ENCODE results near the gene GLIPR1L1. TPM values are rescaled to one million over a fixed set of nuclear protein-coding genes. Genes with fewer than 3 reads are reported as not detected.
"Not testable (repeated sequence)": the region's sequence is repeated elsewhere in the genome, so short reads cannot be mapped to it uniquely, and the experiment has no call there.

The GLIPR1L1 gene
- total RNA-seq, 3 donors from 2014 or later (not counting 1 experiment from before 2014, with no cell fraction given) = not detected

DNA sequence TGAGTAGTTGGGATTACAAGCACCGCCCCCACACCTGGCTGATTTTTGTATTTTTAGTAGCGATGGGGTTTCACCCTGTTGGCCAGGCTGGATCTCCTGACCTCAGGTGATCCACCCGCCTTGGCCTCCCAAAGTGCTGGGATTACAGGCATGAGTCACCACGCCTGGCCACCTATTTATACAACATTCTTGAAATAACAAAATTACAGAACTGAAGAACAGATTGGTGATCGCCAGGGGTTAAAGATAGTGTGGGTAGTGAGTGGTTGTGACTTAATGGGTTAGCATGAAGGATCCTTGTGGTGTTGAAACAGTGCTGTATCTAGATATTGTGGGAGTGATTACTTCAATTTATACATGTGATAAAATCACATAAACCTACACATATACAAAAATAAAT is 7.4 kb downstream of the GLIPR1L1 start:
- no peak overlapping the region for H3K27ac ChIP-seq (ENCODE audit: low read length)
- 95% methylated on average over 4 of the region's 5 CpGs for WGBS (ENCODE audit: insufficient coverage)
- no peaks in the 10 kb centered on the region for H3K4me1 ChIP-seq (ENCODE audit: control insufficient read depth, insufficient read depth, low read length)
- peaks cover 0 to 8% of the 10 kb centered on the region in 2 donors for H3K27me3 Mint-ChIP-seq (ENCODE audit: low read depth in 2 of 2)
- ATAC-seq (no peak), DNase-seq (no peak)
- H3K4me3 Mint-ChIP-seq = no peak overlapping the region
- H3K4me3 ChIP-seq (ENCODE audit: low read length) = no peak overlapping the region
- no peaks in the 10 kb centered on the region for H3K27me3 ChIP-seq (ENCODE audit: control insufficient read depth, insufficient read depth, low read length)
- no peaks in the 10 kb centered on the region for H3K9me3 ChIP-seq (ENCODE audit: control insufficient read depth, insufficient read depth, low read length)
- intact Hi-C loops (cut with micrococcal nuclease) = no loop called here
- no peaks in the 10 kb centered on the region for H3K36me3 ChIP-seq (ENCODE audit: control insufficient read depth, insufficient read depth, low read length)
- no peaks in the 10 kb centered on the region for H3K4me1 Mint-ChIP-seq
- TF ChIP-seq, protein P1, sequence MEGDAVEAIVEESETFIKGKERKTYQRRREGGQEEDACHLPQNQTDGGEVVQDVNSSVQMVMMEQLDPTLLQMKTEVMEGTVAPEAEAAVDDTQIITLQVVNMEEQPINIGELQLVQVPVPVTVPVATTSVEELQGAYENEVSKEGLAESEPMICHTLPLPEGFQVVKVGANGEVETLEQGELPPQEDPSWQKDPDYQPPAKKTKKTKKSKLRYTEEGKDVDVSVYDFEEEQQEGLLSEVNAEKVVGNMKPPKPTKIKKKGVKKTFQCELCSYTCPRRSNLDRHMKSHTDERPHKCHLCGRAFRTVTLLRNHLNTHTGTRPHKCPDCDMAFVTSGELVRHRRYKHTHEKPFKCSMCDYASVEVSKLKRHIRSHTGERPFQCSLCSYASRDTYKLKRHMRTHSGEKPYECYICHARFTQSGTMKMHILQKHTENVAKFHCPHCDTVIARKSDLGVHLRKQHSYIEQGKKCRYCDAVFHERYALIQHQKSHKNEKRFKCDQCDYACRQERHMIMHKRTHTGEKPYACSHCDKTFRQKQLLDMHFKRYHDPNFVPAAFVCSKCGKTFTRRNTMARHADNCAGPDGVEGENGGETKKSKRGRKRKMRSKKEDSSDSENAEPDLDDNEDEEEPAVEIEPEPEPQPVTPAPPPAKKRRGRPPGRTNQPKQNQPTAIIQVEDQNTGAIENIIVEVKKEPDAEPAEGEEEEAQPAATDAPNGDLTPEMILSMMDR (IDR thresholded peaks at IDR 0.05) = no peak
- no peaks in the 10 kb centered on the region for H3K36me3 Mint-ChIP-seq
- H3K9me3 Mint-ChIP-seq = no peaks in the 10 kb centered on the region
- H3K27ac Mint-ChIP-seq = no peak overlapping the region

DNA sequence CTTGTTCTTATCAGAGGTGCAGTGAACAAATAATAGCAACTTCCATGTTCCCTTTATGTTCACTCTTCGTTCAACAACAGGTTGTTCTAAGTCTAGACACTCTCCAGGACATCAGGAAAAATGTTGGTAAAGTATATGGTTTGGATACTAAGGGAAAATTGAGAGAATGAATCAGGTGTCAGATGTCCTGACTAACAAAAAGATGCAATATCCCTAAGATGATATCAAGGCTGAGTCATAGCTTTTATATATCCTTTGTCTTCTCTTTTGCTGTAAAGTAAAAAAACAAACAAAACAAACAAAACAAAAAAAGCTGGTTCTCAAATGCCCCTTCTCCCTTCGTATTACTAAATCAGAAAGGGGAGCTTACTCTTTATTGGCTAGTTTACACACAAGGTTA is 11.1 kb downstream of the GLIPR1L1 start:
- intact Hi-C loops (cut with micrococcal nuclease) = no loop called here
- DNase-seq = no peak
- H3K36me3 ChIP-seq (ENCODE audit: control insufficient read depth, insufficient read depth, low read length) = no peaks in the 10 kb centered on the region
- WGBS (ENCODE audit: insufficient coverage) = 67% methylated on average over 1 of the region's 2 CpGs
- TF ChIP-seq, protein P1 (IDR thresholded peaks at IDR 0.05) = no peak
- no peaks in the 10 kb centered on the region for H3K36me3 Mint-ChIP-seq
- no peak overlapping the region for H3K27ac Mint-ChIP-seq
- ATAC-seq = no peak
- peaks cover 0 to 2% of the 10 kb centered on the region in 2 donors for H3K4me1 Mint-ChIP-seq
- no peak overlapping the region for H3K4me3 ChIP-seq (ENCODE audit: low read length)
- H3K4me3 Mint-ChIP-seq = no peak overlapping the region
- no peaks in the 10 kb centered on the region for H3K9me3 Mint-ChIP-seq
- H3K27ac ChIP-seq (ENCODE audit: low read length) = no peak overlapping the region
- H3K4me1 ChIP-seq (ENCODE audit: control insufficient read depth, insufficient read depth, low read length) = peaks cover 7% of the 10 kb centered on the region
- no peaks in the 10 kb centered on the region for H3K9me3 ChIP-seq (ENCODE audit: control insufficient read depth, insufficient read depth, low read length)
- H3K27me3 Mint-ChIP-seq (ENCODE audit: low read depth in 2 of 2) = peaks cover 0 to 8% of the 10 kb centered on the region in 2 donors
- no peaks in the 10 kb centered on the region for H3K27me3 ChIP-seq (ENCODE audit: control insufficient read depth, insufficient read depth, low read length)

DNA sequence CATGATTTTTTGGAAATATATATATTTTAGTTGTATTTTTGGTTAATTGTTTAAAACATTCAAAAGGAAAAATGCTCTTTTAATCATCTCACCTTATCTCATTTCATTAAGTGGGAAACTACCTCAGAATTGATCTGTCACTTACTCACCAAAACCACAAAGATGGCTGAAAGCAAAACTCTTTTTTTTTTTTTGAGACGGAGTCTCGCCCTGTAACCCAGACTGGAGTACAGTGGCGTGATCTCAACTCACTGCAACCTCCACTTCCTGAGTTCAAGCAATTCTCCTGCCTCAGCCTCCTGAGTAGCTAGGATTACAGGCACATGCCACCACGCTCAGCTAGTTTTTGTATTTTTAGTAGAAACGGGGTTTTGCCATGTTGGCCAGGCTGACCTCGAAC is 11.7 kb downstream of the GLIPR1L1 start:
- H3K4me3 Mint-ChIP-seq; H3K4me1 Mint-ChIP-seq; H3K27ac ChIP-seq (ENCODE audit: low read length); H3K27me3 ChIP-seq (ENCODE audit: control insufficient read depth, insufficient read depth, low read length); H3K9me3 Mint-ChIP-seq; H3K27me3 Mint-ChIP-seq (ENCODE audit: low read depth in 2 of 2); H3K36me3 ChIP-seq (ENCODE audit: control insufficient read depth, insufficient read depth, low read length); H3K27ac Mint-ChIP-seq; H3K4me3 ChIP-seq (ENCODE audit: low read length); H3K9me3 ChIP-seq (ENCODE audit: control insufficient read depth, insufficient read depth, low read length); intact Hi-C loops (cut with micrococcal nuclease); H3K36me3 Mint-ChIP-seq; H3K4me1 ChIP-seq (ENCODE audit: control insufficient read depth, insufficient read depth, low read length): not testable (repeated sequence)
- peak in 1 of 2 donors; percentile 44 for DNase-seq
- peak; percentile 40 to 53 (median 43) for ATAC-seq
- WGBS (ENCODE audit: insufficient coverage) = 59% methylated on average over 6 of the region's 6 CpGs

GRCh38 chr12:75349946-75350345 is 15.5 kb downstream of the GLIPR1L1 start:
- Mint-ChIP-seq H3K36me3 (peaks cover 12% of the 10 kb centered on the region), H3K27me3 (ENCODE audit: low read depth in 2 of 2) (no peaks in the 10 kb centered on the region), H3K4me1 (peaks cover 0 to 9% of the 10 kb centered on the region in 2 donors), H3K9me3 (peaks cover 4 to 7% of the 10 kb centered on the region in 2 donors), H3K27ac (no peak overlapping the region), H3K4me3 (no peak overlapping the region)
- Histone ChIP-seq H3K36me3 (ENCODE audit: control insufficient read depth, insufficient read depth, low read length) (no peaks in the 10 kb centered on the region), H3K4me3 (ENCODE audit: low read length) (no peak overlapping the region), H3K9me3 (ENCODE audit: control insufficient read depth, insufficient read depth, low read length) (no peaks in the 10 kb centered on the region), H3K27ac (ENCODE audit: low read length) (no peak overlapping the region), H3K4me1 (ENCODE audit: control insufficient read depth, insufficient read depth, low read length) (peaks cover 8% of the 10 kb centered on the region), H3K27me3 (ENCODE audit: control insufficient read depth, insufficient read depth, low read length) (no peaks in the 10 kb centered on the region)
- DNase-seq (no peak), ATAC-seq (no peak)
- WGBS (ENCODE audit: insufficient coverage) = 96% methylated on average over 4 of the region's 4 CpGs
- intact Hi-C loops (cut with micrococcal nuclease) = no loop called here
- TF ChIP-seq, protein P1 (IDR thresholded peaks at IDR 0.05) = no peak
